HFFc6 (cell line): ENCODE measurements around the gene MTNR1A. TPM values are rescaled to one million over a fixed set of nuclear protein-coding genes. Genes with fewer than 3 reads are reported as not detected.

Source experiments
- DNase-seq: peaks from one replicate; pipeline ENCODE4 v3.0.0-alpha.2; 2018
- H3K27ac Mint-ChIP-seq: 2 replicates; pipeline ENCODE4 v1.8.0; 2020; ENCODE audit warnings: mild to moderate bottlenecking, mixed read lengths
- H3K27me3 Mint-ChIP-seq: 2 replicates; pipeline ENCODE4 v1.8.0; 2021; ENCODE audit warnings: mild to moderate bottlenecking, moderate library complexity, mixed read lengths; ENCODE audit not compliant: insufficient read depth
- H3K36me3 Mint-ChIP-seq: 2 replicates; pipeline ENCODE4 v1.8.0; 2021; ENCODE audit warnings: low read depth, mixed read lengths
- H3K4me1 Mint-ChIP-seq: 2 replicates; pipeline ENCODE4 v1.8.0; 2020; ENCODE audit warnings: low read depth, mixed read lengths
- H3K4me3 Mint-ChIP-seq: 2 replicates; pipeline ENCODE4 v1.8.0; 2020; ENCODE audit warnings: mild to moderate bottlenecking, moderate library complexity, mixed read lengths
- H3K9me3 Mint-ChIP-seq: 2 replicates; pipeline ENCODE4 v1.8.0; 2020; ENCODE audit warnings: mild to moderate bottlenecking, mixed read lengths
- total RNA-seq, 6 experiments: library from RNA; stranded (reverse); fragmentation: NEBNext Ultra II Directional; extraction: Animal tissue kit (Norgen Biotek cat#: 25700); gene quantifications; 2 replicates in 1 of 6; 3 replicates in 5 of 6; pipeline ENCODE4 v1.2.3, GENCODE V29; 2021
- TF ChIP-seq, protein P1 (sequence below): fragments of 200-600 bp; sonication (generic); IDR thresholded peaks from 2 replicates; pipeline ENCODE4 v1.5.0; 2021; ENCODE audit warnings: antibody characterized with exemption, mild to moderate bottlenecking

MTNR1A gene
- total RNA-seq, 6 experiments from 2014 or later: not detected

DNA sequence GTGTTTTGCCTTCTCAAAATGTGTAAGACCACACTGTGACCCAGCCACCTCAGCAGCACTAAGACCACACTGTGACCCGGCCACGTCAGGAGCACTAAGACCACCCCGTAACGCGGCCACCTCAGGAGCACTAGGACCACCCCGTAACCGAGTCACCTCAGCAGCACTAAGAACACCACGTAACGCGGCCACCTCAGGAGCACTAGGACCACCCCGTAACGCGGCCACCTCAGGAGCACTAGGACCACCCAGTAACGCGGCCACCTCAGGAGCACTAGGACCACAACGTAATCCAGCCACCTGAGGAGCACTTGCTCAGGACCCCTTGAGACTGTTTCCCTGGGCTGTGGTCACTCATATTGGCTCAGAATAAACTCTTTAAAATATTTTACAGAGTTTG is 71.7 kb downstream of the MTNR1A start:
- Mint-ChIP-seq H3K4me3 (no peak overlapping the region), H3K36me3 (no peaks in the 10 kb centered on the region), H3K9me3 (no peaks in the 10 kb centered on the region), H3K27me3 (peaks cover 14% of the 10 kb centered on the region), H3K4me1 (peaks cover 10% of the 10 kb centered on the region; the same call in 1 of the 2 replicates), H3K27ac (no peak overlapping the region)
- no peak for DNase-seq
- TF ChIP-seq, protein P1, sequence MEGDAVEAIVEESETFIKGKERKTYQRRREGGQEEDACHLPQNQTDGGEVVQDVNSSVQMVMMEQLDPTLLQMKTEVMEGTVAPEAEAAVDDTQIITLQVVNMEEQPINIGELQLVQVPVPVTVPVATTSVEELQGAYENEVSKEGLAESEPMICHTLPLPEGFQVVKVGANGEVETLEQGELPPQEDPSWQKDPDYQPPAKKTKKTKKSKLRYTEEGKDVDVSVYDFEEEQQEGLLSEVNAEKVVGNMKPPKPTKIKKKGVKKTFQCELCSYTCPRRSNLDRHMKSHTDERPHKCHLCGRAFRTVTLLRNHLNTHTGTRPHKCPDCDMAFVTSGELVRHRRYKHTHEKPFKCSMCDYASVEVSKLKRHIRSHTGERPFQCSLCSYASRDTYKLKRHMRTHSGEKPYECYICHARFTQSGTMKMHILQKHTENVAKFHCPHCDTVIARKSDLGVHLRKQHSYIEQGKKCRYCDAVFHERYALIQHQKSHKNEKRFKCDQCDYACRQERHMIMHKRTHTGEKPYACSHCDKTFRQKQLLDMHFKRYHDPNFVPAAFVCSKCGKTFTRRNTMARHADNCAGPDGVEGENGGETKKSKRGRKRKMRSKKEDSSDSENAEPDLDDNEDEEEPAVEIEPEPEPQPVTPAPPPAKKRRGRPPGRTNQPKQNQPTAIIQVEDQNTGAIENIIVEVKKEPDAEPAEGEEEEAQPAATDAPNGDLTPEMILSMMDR: no peak

Other genes with a start within 250 kb of the MTNR1A start
- gene FAT1, start 168.3 kb upstream of the MTNR1A start, total RNA-seq: 100 to 1,000 TPM; 238 to 483 (median 287) TPM